ENCODE measurements around the gene ADTRP. TPM values are rescaled to one million over a fixed set of nuclear protein-coding genes. Genes with fewer than 3 reads are reported as not detected.

Gene ADTRP
- total and polyA plus RNA-seq, 2 donors (not counting 1 experiment from before 2014, with no cell fraction given) = 0.23 to 1.7 TPM

DNA sequence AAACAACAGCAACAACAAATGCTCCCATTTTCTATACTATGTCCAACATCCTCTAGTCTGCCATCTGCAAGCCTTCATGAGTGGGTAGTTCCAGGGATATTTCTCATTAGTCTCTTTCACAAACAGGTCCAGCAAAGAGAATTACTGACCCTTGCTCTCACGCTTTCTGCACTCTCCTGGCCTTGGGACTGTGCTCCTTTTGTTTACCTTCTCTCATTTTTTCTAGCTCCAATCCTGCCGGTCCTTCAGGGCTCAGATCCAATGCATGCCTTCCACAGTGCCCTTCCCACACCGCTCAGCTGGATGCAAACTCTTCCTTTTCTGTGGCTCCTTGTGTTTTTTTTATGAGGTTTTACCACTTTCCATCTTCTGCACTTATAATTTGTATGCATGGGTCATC lies 47.2 kb downstream of the ADTRP start:
- Histone ChIP-seq H3K9me3 (ENCODE audit: control insufficient read depth, insufficient read depth, low read depth, low read length) (no peaks in the 10 kb centered on the region), H3K4me1 (ENCODE audit: control insufficient read depth, extremely low read depth, insufficient read depth, low read length) (no peaks in the 10 kb centered on the region), H3K9ac (ENCODE audit: insufficient read depth, low read length) (no peak overlapping the region), H3K79me2 (ENCODE audit: control insufficient read depth, insufficient read depth, low read length) (no peaks in the 10 kb centered on the region), H3K4me3 (replicated peaks in 1 of 4; ENCODE audit: control extremely low read depth in 1 of 4, insufficient read depth in 1 of 4, low read depth in 3 of 4, low read length in 4 of 4) (no peak overlapping the region), H3K27ac (ENCODE audit: insufficient read depth, low read length) (peak overlapping the region; percentile 3), H2AFZ (ENCODE audit: low read length) (no peak overlapping the region), H3K4me2 (ENCODE audit: extremely low read depth, insufficient read depth, low read length) (no peak overlapping the region), H4K20me1 (ENCODE audit: control insufficient read depth, extremely low read depth, insufficient read depth, low read length) (no peaks in the 10 kb centered on the region), H3K36me3 (ENCODE audit: control insufficient read depth, insufficient read depth, low read length) (no peaks in the 10 kb centered on the region), H3K27me3 (ENCODE audit: control insufficient read depth, insufficient read depth, low read length) (no peaks in the 10 kb centered on the region)
- no peak for DNase-seq (ENCODE audit: low read depth in 2 of 2)
- no peak for TF ChIP-seq EZH2 (IDR thresholded peaks at IDR 0.05; ENCODE audit: low read length, missing control alignments)
- TF ChIP-seq, protein P1, sequence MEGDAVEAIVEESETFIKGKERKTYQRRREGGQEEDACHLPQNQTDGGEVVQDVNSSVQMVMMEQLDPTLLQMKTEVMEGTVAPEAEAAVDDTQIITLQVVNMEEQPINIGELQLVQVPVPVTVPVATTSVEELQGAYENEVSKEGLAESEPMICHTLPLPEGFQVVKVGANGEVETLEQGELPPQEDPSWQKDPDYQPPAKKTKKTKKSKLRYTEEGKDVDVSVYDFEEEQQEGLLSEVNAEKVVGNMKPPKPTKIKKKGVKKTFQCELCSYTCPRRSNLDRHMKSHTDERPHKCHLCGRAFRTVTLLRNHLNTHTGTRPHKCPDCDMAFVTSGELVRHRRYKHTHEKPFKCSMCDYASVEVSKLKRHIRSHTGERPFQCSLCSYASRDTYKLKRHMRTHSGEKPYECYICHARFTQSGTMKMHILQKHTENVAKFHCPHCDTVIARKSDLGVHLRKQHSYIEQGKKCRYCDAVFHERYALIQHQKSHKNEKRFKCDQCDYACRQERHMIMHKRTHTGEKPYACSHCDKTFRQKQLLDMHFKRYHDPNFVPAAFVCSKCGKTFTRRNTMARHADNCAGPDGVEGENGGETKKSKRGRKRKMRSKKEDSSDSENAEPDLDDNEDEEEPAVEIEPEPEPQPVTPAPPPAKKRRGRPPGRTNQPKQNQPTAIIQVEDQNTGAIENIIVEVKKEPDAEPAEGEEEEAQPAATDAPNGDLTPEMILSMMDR (conservative IDR thresholded peaks at IDR 0.05 in 1 of 2, IDR thresholded peaks at IDR 0.05 in 1 of 2; ENCODE audit: low read depth in 1 of 2, low read length in 2 of 2) = no peak

DNA sequence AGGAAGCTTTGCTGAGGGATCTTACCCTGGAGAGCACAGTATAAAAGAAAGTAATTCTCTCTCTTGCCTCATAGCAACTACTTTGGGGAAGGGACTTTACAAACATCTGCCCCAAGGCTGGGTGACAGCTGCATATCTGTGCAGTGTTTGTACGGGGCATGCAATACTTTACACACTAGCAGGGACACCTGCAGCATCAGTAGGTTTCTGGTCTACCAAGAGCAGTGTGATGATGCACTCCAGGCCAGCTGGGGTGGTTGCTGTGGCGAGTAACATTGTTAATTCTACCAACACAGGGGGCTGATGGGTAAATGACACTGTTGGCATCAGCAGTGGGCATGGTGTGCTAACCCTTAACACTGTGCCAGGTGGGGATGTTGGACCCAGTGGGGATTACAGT lies 48.0 kb downstream of the ADTRP start:
- Histone ChIP-seq H3K79me2 (ENCODE audit: control insufficient read depth, insufficient read depth, low read length) (no peaks in the 10 kb centered on the region), H3K4me3 (replicated peaks in 1 of 4; ENCODE audit: control extremely low read depth in 1 of 4, insufficient read depth in 1 of 4, low read depth in 3 of 4, low read length in 4 of 4) (no peak overlapping the region), H3K27me3 (ENCODE audit: control insufficient read depth, insufficient read depth, low read length) (no peaks in the 10 kb centered on the region), H3K9ac (ENCODE audit: insufficient read depth, low read length) (no peak overlapping the region), H3K27ac (ENCODE audit: insufficient read depth, low read length) (no peak overlapping the region), H3K4me2 (ENCODE audit: extremely low read depth, insufficient read depth, low read length) (no peak overlapping the region), H3K36me3 (ENCODE audit: control insufficient read depth, insufficient read depth, low read length) (no peaks in the 10 kb centered on the region), H2AFZ (ENCODE audit: low read length) (no peak overlapping the region), H3K9me3 (ENCODE audit: control insufficient read depth, insufficient read depth, low read depth, low read length) (no peaks in the 10 kb centered on the region), H3K4me1 (ENCODE audit: control insufficient read depth, extremely low read depth, insufficient read depth, low read length) (no peaks in the 10 kb centered on the region), H4K20me1 (ENCODE audit: control insufficient read depth, extremely low read depth, insufficient read depth, low read length) (no peaks in the 10 kb centered on the region)
- no peak for DNase-seq (ENCODE audit: low read depth in 2 of 2)
- TF ChIP-seq EZH2 (IDR thresholded peaks at IDR 0.05; ENCODE audit: low read length, missing control alignments) = no peak
- TF ChIP-seq, protein P1 (conservative IDR thresholded peaks at IDR 0.05 in 1 of 2, IDR thresholded peaks at IDR 0.05 in 1 of 2; ENCODE audit: low read depth in 1 of 2, low read length in 2 of 2) = no peak

DNA sequence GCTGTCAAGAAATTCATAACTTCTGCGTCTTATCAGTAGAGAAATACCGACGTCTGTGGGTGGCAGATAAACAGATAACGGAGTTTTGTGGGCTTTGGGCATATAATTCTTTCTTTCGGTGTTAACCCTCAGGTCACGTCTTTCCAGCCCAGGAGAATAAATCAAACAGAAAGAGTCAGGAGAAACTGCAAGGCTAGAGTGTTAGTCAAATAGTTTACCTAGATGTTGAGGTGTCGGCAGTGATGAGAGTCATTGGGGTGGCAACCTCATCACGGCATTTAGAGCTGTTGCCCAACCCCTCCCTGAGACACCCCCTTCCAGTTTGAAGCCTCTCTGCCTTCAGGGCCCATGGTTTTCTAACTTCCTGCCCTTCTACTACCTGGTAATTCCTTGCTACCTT lies 49.5 kb downstream of the ADTRP start:
- H3K36me3 ChIP-seq (ENCODE audit: control insufficient read depth, insufficient read depth, low read length) = no peaks in the 10 kb centered on the region
- no peak for TF ChIP-seq EZH2 (IDR thresholded peaks at IDR 0.05; ENCODE audit: low read length, missing control alignments)
- TF ChIP-seq, protein P1 (conservative IDR thresholded peaks at IDR 0.05 in 1 of 2, IDR thresholded peaks at IDR 0.05 in 1 of 2; ENCODE audit: low read depth in 1 of 2, low read length in 2 of 2) = no peak

More for the DNA sequence above, 49.5 kb downstream of the ADTRP start:
- no peaks in the 10 kb centered on the region for H4K20me1 ChIP-seq (ENCODE audit: control insufficient read depth, extremely low read depth, insufficient read depth, low read length)
- H2AFZ ChIP-seq (ENCODE audit: low read length) = no peak overlapping the region
- no peak overlapping the region for H3K4me3 ChIP-seq (replicated peaks in 1 of 4; ENCODE audit: control extremely low read depth in 1 of 4, insufficient read depth in 1 of 4, low read depth in 3 of 4, low read length in 4 of 4)
- DNase-seq (ENCODE audit: low read depth in 2 of 2) = no peak
- H3K79me2 ChIP-seq (ENCODE audit: control insufficient read depth, insufficient read depth, low read length) = no peaks in the 10 kb centered on the region
- H3K9me3 ChIP-seq (ENCODE audit: control insufficient read depth, insufficient read depth, low read depth, low read length) = no peaks in the 10 kb centered on the region
- H3K4me1 ChIP-seq (ENCODE audit: control insufficient read depth, extremely low read depth, insufficient read depth, low read length) = no peaks in the 10 kb centered on the region
- H3K4me2 ChIP-seq (ENCODE audit: extremely low read depth, insufficient read depth, low read length) = no peak overlapping the region
- no peak overlapping the region for H3K9ac ChIP-seq (ENCODE audit: insufficient read depth, low read length)
- no peaks in the 10 kb centered on the region for H3K27me3 ChIP-seq (ENCODE audit: control insufficient read depth, insufficient read depth, low read length)
- H3K27ac ChIP-seq (ENCODE audit: insufficient read depth, low read length) = no peak overlapping the region
